Thyroid gland (tissue), 4 donors: ENCODE data around the gene TMEM167B. TPM values are rescaled to one million over a fixed set of nuclear protein-coding genes. Genes with fewer than 3 reads are reported as not detected.
A peak's percentile ranks its signal among the peaks of the same experiment; 100 is the strongest.

Experiments
- DNase-seq, 2 donors: peaks; one replicate each; pipeline ENCODE4 v3.0.0-alpha.2; 2019
- H3K27ac ChIP-seq, 3 donors: fragments of 200-600 bp; sonication (generic); 1 replicate in 2 of 3; 2 replicates in 1 of 3; pipeline ENCODE4 v1.5.1; 2016 to 2019; ENCODE audit warnings: mild to moderate bottlenecking in 1 of 3, moderate library complexity in 1 of 3
- H3K27me3 ChIP-seq: fragments of 200-600 bp; sonication (generic); one replicate; pipeline ENCODE4 v1.5.1; 2019
- H3K36me3 ChIP-seq, 2 donors: fragments of 200-600 bp; sonication (generic); one replicate each; pipeline ENCODE4 v1.5.1; 2016 to 2019
- H3K4me1 ChIP-seq, 2 donors: fragments of 200-600 bp; sonication (generic); one replicate each; pipeline ENCODE4 v1.5.1; 2017 to 2019
- H3K4me3 ChIP-seq, 3 donors: fragments of 200-600 bp; sonication (generic); replicated peaks in 1 of 3; 1 replicate in 2 of 3; 2 replicates in 1 of 3; pipeline ENCODE4 v1.5.1; 2016; ENCODE audit warnings: mild to moderate bottlenecking in 1 of 3
- H3K9me3 ChIP-seq: fragments of 200-600 bp; sonication (generic); one replicate; pipeline ENCODE4 v1.5.1; 2017
- POLR2A ChIP-seq, 2 donors: fragments of 450-650 bp; IDR thresholded peaks; one replicate each; pipeline ENCODE4 v1.6.1; 2017; ENCODE audit warnings: antibody characterized with exemption in 2 of 2, mild to moderate bottlenecking in 2 of 2, moderate library complexity in 1 of 2
- WGBS, 2 donors: methylation state at CpG; one replicate each; pipeline ENCODE4 v1.1.5; 2017; 5-methylcytosine and 5-hydroxymethylcytosine counted together
- intact Hi-C: fragments of 100-400 bp; cut with DNase I; formaldehyde crosslinking; loops from one replicate; pipeline ENCODE4 v1.15.1; 2023
- total RNA-seq, 4 donors: library from RNA; depleted of rRNA; stranded (reverse); fragments of >200 nt; gene quantifications; one replicate each; pipeline ENCODE4 v1.2.3, GENCODE V29; 2016
- TF ChIP-seq, protein P1 (sequence below), 6 experiments: fragments of 200-600 bp in 3 of 6; fragments of 450-650 bp in 3 of 6; sonication (generic) in 3 of 6; IDR thresholded peaks; one replicate each; pipeline ENCODE4 v1.5.1; 2016 to 2019; ENCODE audit warnings: antibody characterized with exemption in 6 of 6, mild to moderate bottlenecking in 2 of 6, inconsistent platforms in 1 of 6, moderate library complexity in 1 of 6

The TMEM167B gene
- total RNA-seq, 4 donors from 2014 or later: 36.5 to 46.5 (median 39.2) TPM

DNA sequence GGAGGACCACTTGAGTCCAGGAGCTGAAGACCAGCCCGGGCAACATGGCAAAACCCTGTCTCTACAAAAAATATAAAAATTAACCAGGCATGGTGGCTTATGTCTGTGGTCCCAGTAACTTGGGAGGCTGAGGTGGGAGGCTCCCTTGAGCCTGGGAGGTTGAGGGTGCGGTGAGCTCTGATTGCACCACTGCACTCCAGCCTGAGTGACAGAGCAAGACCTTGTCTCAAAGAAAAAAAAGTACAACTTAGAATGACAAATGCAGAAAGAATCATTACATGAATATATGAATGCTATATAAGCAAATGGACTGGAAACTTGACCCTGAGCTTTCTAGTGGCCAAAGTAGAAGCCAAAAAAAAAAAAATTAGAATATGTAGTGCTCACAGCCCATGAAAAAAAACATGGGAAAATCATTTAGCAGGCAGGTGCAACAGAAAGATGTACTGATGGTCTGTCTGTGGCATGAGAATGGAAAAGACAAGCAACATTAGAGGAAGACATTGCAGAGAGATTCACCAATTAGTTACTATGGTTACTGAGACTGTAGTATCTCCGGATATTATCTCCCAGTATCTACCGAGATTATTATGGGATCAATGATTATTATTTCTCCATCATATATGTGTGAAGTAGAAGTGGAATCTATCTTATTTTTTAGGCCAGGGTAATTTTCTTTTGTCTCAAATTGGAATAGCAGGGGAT is 42.6 kb downstream of the TMEM167B start:
- H3K4me1 ChIP-seq: peaks cover 0 to 5% of the 10 kb centered on the region in 2 donors
- no peaks in the 10 kb centered on the region for H3K36me3 ChIP-seq
- intact Hi-C loops: no loop called here
- H3K9me3 ChIP-seq: no peaks in the 10 kb centered on the region
- WGBS, 2 donors: 82 to 84% methylated on average over 4 of the region's 4 CpGs
- no peak for DNase-seq
- TF ChIP-seq, protein P1, sequence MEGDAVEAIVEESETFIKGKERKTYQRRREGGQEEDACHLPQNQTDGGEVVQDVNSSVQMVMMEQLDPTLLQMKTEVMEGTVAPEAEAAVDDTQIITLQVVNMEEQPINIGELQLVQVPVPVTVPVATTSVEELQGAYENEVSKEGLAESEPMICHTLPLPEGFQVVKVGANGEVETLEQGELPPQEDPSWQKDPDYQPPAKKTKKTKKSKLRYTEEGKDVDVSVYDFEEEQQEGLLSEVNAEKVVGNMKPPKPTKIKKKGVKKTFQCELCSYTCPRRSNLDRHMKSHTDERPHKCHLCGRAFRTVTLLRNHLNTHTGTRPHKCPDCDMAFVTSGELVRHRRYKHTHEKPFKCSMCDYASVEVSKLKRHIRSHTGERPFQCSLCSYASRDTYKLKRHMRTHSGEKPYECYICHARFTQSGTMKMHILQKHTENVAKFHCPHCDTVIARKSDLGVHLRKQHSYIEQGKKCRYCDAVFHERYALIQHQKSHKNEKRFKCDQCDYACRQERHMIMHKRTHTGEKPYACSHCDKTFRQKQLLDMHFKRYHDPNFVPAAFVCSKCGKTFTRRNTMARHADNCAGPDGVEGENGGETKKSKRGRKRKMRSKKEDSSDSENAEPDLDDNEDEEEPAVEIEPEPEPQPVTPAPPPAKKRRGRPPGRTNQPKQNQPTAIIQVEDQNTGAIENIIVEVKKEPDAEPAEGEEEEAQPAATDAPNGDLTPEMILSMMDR (IDR thresholded peaks at IDR 0.05): no peak
- TF ChIP-seq POLR2A (IDR thresholded peaks at IDR 0.05): no peak
- no peak overlapping the region for H3K27ac ChIP-seq
- no peak overlapping the region for H3K4me3 ChIP-seq
- no peaks in the 10 kb centered on the region for H3K27me3 ChIP-seq

DNA sequence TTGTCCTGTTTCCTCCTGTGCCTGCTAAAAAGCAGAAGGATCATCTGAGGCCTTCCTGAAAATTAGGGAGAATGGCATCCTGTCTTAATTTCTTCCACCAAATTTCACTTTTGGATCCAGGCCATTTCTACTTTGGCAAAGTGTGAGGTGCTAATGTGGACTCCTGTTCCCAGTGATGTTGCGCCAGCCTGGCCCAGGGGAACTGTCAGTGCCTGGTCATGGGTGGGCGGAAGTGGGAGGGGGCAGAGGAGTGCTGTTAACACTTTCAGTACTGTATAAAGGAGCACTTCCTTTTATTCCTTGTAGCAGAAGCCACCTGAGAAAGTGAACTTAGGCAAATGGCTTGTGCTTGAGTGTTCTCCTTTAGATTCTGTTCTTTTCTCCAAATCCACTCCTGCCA is 43.3 kb downstream of the TMEM167B start:
- intact Hi-C loops: no loop called here
- H3K4me3 ChIP-seq: no peak overlapping the region
- peak overlapping the region in 1 of 3 donors; percentile 21 for H3K27ac ChIP-seq
- peak; percentile 69 to 79 for DNase-seq
- no peaks in the 10 kb centered on the region for H3K27me3 ChIP-seq
- no peaks in the 10 kb centered on the region for H3K9me3 ChIP-seq
- no peak for TF ChIP-seq POLR2A (IDR thresholded peaks at IDR 0.05)
- TF ChIP-seq, protein P1 (IDR thresholded peaks at IDR 0.05): no peak
- 43 to 63% methylated on average over 2 of the region's 2 CpGs for WGBS, 2 donors
- peaks cover 0 to 5% of the 10 kb centered on the region in 2 donors for H3K4me1 ChIP-seq
- H3K36me3 ChIP-seq: no peaks in the 10 kb centered on the region

DNA sequence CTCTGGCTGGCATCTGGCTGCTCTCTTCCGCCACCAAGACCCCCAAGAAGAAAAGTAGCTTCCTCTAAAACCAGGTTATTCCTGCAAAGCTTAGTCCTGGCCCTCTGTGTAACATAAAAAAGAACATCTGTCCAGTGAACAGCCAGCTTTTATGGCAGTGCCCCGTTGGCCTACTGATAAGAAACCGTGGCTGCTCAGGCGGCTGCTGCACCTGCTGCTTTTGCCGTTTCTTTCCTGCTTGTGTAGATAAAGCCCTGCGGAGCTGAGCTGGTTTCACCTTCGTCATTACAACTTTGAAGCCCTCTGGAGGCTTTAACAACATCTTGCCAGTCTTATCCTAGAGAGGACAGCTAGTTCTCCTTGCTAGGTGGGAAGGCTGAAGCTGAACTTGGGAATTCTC is 43.9 kb downstream of the TMEM167B start:
- Histone ChIP-seq H3K36me3 (no peaks in the 10 kb centered on the region), H3K9me3 (no peaks in the 10 kb centered on the region), H3K27me3 (no peaks in the 10 kb centered on the region), H3K27ac (peak overlapping the region in 1 of 3 donors; percentile 21), H3K4me1 (peaks cover 0 to 5% of the 10 kb centered on the region in 2 donors), H3K4me3 (no peak overlapping the region)
- intact Hi-C loops: no loop called here
- no peak for DNase-seq
- TF ChIP-seq POLR2A (IDR thresholded peaks at IDR 0.05): no peak
- TF ChIP-seq, protein P1 (IDR thresholded peaks at IDR 0.05): no peak
- 62 to 63% methylated on average over 7 of the region's 7 CpGs for WGBS, 2 donors

DNA sequence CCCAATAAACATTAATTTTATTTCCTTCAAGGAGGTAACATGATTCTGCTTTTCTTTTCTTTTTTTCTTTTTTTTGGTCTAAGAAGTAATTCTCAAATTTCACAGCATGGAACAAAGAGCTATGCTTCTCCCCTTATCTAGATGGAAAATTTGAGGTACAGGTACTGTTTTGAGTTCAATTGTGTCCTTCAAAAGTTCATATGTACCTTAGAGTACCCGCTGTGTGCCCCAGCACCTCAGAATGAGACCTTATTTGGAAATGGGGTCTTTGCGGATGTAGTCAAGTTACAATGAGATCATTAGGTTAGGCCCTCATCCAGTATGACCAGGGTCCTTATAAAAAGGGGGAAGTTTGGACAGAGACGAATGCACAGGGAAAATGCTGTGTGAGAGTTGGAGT is 45.4 kb downstream of the TMEM167B start:
- intact Hi-C loops: no loop called here

DNA sequence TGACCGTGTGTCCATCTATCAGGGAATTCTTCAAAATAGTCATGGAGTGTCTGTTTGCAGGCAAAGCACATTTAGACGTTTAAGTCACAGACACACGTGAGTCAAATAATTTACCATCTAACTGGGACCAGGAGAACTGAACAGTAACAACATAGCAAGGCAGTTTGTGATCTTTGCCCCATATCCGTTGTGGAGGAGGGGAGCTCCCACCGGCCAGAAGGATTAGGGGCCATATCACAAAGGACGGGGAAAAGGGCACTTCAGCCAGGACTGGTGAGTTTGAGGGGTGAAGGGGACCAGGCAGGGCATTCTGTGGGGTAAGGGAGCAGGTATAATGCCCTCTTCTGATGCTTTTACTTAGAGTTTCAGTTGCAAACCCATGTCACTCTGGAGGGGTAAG is 46.2 kb downstream of the TMEM167B start:
- H3K4me1 ChIP-seq: peaks cover 0 to 5% of the 10 kb centered on the region in 2 donors
- intact Hi-C loops: no loop called here
- no peaks in the 10 kb centered on the region for H3K27me3 ChIP-seq
- no peak for TF ChIP-seq POLR2A (IDR thresholded peaks at IDR 0.05)
- TF ChIP-seq, protein P1 (IDR thresholded peaks at IDR 0.05): no peak
- no peaks in the 10 kb centered on the region for H3K36me3 ChIP-seq
- no peak for DNase-seq
- H3K27ac ChIP-seq: no peak overlapping the region
- WGBS, 2 donors: 73 to 93% methylated on average over 6 of the region's 6 CpGs
- no peak overlapping the region for H3K4me3 ChIP-seq
- H3K9me3 ChIP-seq: no peaks in the 10 kb centered on the region

More for the DNA sequence above, 45.4 kb downstream of the TMEM167B start:
- Histone ChIP-seq H3K36me3 (no peaks in the 10 kb centered on the region), H3K4me1 (peaks cover 0 to 5% of the 10 kb centered on the region in 2 donors), H3K9me3 (no peaks in the 10 kb centered on the region), H3K4me3 (no peak overlapping the region), H3K27ac (no peak overlapping the region), H3K27me3 (no peaks in the 10 kb centered on the region)
- 93 to 97% methylated on average over 3 of the region's 3 CpGs for WGBS, 2 donors
- DNase-seq: no peak
- no peak for TF ChIP-seq POLR2A (IDR thresholded peaks at IDR 0.05)
- TF ChIP-seq, protein P1 (IDR thresholded peaks at IDR 0.05): no peak
